Fibroblast of pulmonary artery (primary cell): ENCODE results near the gene HS3ST4.
"Not testable (repeated sequence)": the region's sequence is repeated elsewhere in the genome, so short reads cannot be mapped to it uniquely, and the experiment has no call there.

Source experiments
- DNase-seq: peaks from one replicate; pipeline ENCODE4 v3.0.0-alpha.2; 2010; ENCODE audit warnings: low read depth
- H3K4me3 ChIP-seq: replicated peaks from 2 replicates; pipeline ENCODE4 v1.5.1; 2011; ENCODE audit warnings: low read depth, mild to moderate bottlenecking, control low read depth, low read length, moderate library complexity
- CTCF ChIP-seq: IDR thresholded peaks from 2 replicates; pipeline ENCODE4 v1.5.1; 2011; ENCODE audit warnings: mild to moderate bottlenecking, control low read depth, low read length, inconsistent platforms; ENCODE audit errors: missing control alignments

HS3ST4 gene

DNA sequence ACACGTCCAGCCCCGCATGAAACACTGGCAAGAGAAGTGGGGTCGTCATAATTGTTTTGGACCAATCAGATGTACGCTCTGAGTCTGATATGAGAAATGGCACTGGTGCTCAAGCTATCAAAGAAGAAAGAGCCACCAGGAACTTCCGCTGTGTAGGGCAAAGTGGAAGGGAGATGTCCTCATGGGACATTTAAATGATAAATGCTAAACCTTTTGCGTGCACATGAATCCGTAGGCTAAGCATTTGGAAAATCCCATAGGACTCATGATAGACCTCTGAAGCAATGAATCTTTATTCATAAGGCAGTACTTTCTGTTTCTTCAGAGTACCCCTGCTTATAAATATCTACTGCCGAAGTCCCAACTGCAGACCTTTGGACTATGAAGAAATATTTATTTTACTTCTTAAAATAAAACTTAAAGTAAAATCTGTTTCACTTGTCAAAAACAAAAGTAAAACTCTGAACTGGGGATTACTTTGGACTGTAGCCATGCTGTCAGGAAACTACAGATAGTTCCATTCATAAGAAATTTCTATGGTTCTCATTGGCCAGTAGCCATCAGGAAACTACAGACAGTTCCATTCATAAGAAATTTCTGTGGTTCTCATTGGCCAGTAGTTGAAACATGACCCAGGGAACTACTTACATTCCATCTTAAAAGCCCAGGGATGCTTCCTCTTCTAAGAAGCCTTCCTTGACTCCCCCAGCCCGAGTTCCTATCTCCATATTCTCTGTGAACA lies 335.1 kb downstream of the HS3ST4 start:
- TF ChIP-seq CTCF: no peak
- DNase-seq: no peak
- no peak overlapping the region for H3K4me3 ChIP-seq

GRCh38 chr16:26031286-26031685 lies 339.5 kb downstream of the HS3ST4 start:
- no peak overlapping the region for H3K4me3 ChIP-seq
- DNase-seq: no peak
- no peak for TF ChIP-seq CTCF

DNA sequence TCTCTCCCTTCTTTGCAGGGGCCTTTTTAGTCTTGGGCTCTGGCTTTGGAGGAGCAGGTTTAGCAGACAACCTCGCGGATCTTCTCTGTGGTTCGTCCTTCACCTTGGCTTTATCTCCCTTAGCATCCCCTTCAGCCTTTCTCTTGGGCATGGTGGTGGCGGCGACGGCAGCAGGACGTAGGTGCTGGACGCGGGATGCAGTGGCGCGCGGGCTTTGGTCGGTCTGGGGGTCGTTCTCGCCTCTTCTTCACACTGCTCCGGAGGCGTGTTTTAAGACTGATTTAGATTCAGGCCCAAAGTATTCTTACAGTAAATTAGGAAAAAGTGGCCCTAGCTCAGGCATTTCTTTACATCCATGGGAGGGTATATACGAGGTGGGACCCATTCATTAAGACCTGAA lies 340.9 kb downstream of the HS3ST4 start:
- H3K4me3 ChIP-seq, DNase-seq: not testable (repeated sequence)

DNA sequence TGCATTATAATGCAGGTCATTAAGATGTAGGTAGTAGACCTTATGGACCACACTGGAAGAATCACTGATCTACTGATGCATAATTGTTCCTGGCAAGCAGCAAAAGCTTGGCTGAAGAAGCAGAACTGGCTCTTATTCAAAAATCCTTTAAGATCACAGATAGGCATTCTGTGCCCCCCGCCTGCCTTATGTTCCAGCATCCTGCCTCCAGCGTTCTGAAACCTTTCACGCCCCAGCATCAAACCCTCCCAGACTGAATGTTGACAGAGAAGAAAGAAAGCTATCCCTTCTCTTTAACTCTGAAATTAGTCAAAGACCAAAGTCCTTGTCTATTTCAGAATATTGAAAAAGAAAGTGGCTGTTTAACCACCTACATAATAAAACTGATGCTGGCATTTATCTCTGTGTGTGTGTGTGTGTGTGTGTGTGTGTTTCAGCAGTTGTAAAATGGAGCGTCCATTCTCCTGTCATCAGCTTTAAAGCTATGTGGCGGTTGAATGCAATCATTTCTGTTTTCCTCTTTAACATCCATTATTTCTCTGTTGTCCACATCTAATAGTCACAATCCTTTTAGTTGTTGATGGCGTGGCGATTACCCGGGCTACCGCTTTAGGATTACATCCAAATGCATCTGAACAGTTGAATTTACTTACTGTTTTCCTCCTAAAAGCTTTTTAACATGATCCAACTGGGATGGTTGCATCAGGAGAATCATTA lies 350.4 kb downstream of the HS3ST4 start:
- H3K4me3 ChIP-seq: no peak overlapping the region
- DNase-seq: no peak
- TF ChIP-seq CTCF: no peak

GRCh38 chr16:26050472-26050871 lies 358.7 kb downstream of the HS3ST4 start:
- no peak for DNase-seq
- H3K4me3 ChIP-seq: no peak overlapping the region
- no peak for TF ChIP-seq CTCF

DNA sequence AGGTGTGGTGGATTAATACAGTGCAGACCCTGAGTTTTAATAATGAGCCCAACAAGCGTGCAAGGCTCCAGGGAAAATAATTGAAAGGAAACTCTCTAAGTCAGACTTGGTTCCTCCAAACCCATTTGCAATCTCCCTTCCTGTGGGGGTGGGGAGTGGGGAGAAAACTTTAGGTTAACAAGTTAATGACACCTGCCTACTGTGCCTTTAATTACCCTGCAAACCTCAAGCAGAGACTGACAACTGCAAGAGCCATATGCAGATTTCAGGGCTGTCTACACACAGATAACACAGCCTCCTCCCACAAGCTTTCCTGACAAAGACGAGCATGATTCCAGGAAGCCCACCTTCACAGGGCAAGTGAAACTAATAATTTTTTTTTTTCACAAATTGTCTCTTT lies 359.3 kb downstream of the HS3ST4 start:
- TF ChIP-seq CTCF: no peak
- no peak overlapping the region for H3K4me3 ChIP-seq
- no peak for DNase-seq

DNA sequence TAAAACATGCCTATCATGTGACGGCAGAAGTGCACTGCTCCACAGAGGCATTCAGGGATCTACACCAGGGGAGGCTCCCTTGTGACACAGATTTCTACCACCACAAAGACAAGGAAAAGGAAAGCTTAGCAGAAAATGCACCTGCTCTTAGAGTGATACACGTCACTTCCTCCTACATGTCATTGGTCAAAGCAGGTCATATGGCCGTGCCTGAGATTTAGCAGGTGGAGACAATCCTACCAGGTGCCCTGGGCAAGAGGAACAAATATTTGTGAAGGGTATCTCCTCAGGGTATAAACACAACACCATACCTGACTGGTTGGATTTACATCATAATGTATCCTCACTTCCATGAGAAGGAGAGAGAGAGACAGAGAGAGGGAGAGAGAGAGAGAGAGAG lies 362.1 kb downstream of the HS3ST4 start:
- TF ChIP-seq CTCF: no peak
- DNase-seq: no peak
- H3K4me3 ChIP-seq: no peak overlapping the region
